ENCODE data around the gene DNAJC6.

Gene DNAJC6

GRCh38 chr1:65308781-65309303 lies 501 bp upstream of the DNAJC6 start:
- no peak for TF ChIP-seq CTCF (IDR thresholded peaks at IDR 0.05; ENCODE audit: insufficient read depth, low read length, poor library complexity, severe bottlenecking)
- no peak for TF ChIP-seq EZH2phosphoT487 (conservative IDR thresholded peaks at IDR 0.05; ENCODE audit: low read length)
- H3K79me2 ChIP-seq (ENCODE audit: insufficient read depth, low read length), result no peaks in the 10 kb centered on the region
- no peaks in the 10 kb centered on the region for H3K9me3 ChIP-seq (ENCODE audit: insufficient read depth, low read length)
- H3K4me3 ChIP-seq (ENCODE audit: insufficient read depth, low read length, poor library complexity, severe bottlenecking), result no peak overlapping the region
- H4K20me1 ChIP-seq (ENCODE audit: low read depth, low read length), result no peaks in the 10 kb centered on the region
- H2AFZ ChIP-seq (ENCODE audit: low read depth, low read length, severe bottlenecking), result no peak overlapping the region
- H3K27ac ChIP-seq (ENCODE audit: low read depth, low read length), result no peak overlapping the region
- no peaks in the 10 kb centered on the region for H3K27me3 ChIP-seq (ENCODE audit: low read length)
- H3F3A ChIP-seq (ENCODE audit: insufficient read depth), result no peaks in the 10 kb centered on the region
- no peak overlapping the region for H3K9ac ChIP-seq (ENCODE audit: low read length)
- no peak overlapping the region for H3K4me2 ChIP-seq (ENCODE audit: low read depth, low read length, poor library complexity, severe bottlenecking)
- H3K9me2 ChIP-seq (replicated peaks; ENCODE audit: insufficient read depth, low read length), result no peaks in the 10 kb centered on the region
- H3K36me3 ChIP-seq (ENCODE audit: low read length), result no peaks in the 10 kb centered on the region

- Histone ChIP-seq H3K36me3 (ENCODE audit: low read length) (no peaks in the 10 kb centered on the region), H3K9ac (ENCODE audit: low read length) (no peak overlapping the region), H3K9me2 (replicated peaks; ENCODE audit: insufficient read depth, low read length) (no peaks in the 10 kb centered on the region), H3K4me2 (ENCODE audit: low read depth, low read length, poor library complexity, severe bottlenecking) (no peak overlapping the region), H3K9me3 (ENCODE audit: insufficient read depth, low read length) (no peaks in the 10 kb centered on the region), H3K27ac (ENCODE audit: low read depth, low read length) (no peak overlapping the region), H3F3A (ENCODE audit: insufficient read depth) (no peaks in the 10 kb centered on the region), H3K79me2 (ENCODE audit: insufficient read depth, low read length) (no peaks in the 10 kb centered on the region), H2AFZ (ENCODE audit: low read depth, low read length, severe bottlenecking) (no peak overlapping the region), H4K20me1 (ENCODE audit: low read depth, low read length) (no peaks in the 10 kb centered on the region), H3K4me3 (ENCODE audit: insufficient read depth, low read length, poor library complexity, severe bottlenecking) (no peak overlapping the region), H3K27me3 (ENCODE audit: low read length) (no peaks in the 10 kb centered on the region)
- TF ChIP-seq CTCF (IDR thresholded peaks at IDR 0.05; ENCODE audit: insufficient read depth, low read length, poor library complexity, severe bottlenecking), result no peak
- no peak for TF ChIP-seq EZH2phosphoT487 (conservative IDR thresholded peaks at IDR 0.05; ENCODE audit: low read length)
These were observed 790 bp downstream of the DNAJC6 start for GRCh38 chr1:65310078-65310587.

- Histone ChIP-seq H3K9me3 (ENCODE audit: insufficient read depth, low read length) (no peaks in the 10 kb centered on the region), H3K4me3 (ENCODE audit: insufficient read depth, low read length, poor library complexity, severe bottlenecking) (no peak overlapping the region), H3K27ac (ENCODE audit: low read depth, low read length) (no peak overlapping the region), H3K9ac (ENCODE audit: low read length) (no peak overlapping the region), H3K36me3 (ENCODE audit: low read length) (no peaks in the 10 kb centered on the region), H2AFZ (ENCODE audit: low read depth, low read length, severe bottlenecking) (no peak overlapping the region), H3K79me2 (ENCODE audit: insufficient read depth, low read length) (no peaks in the 10 kb centered on the region), H3K4me2 (ENCODE audit: low read depth, low read length, poor library complexity, severe bottlenecking) (no peak overlapping the region), H3K27me3 (ENCODE audit: low read length) (no peaks in the 10 kb centered on the region), H3F3A (ENCODE audit: insufficient read depth) (no peaks in the 10 kb centered on the region), H3K9me2 (replicated peaks; ENCODE audit: insufficient read depth, low read length) (no peaks in the 10 kb centered on the region), H4K20me1 (ENCODE audit: low read depth, low read length) (no peaks in the 10 kb centered on the region)
- no peak for TF ChIP-seq CTCF (IDR thresholded peaks at IDR 0.05; ENCODE audit: insufficient read depth, low read length, poor library complexity, severe bottlenecking)
These were observed 2.4 kb downstream of the DNAJC6 start for GRCh38 chr1:65311760-65312159.
